ENCODE data around the gene FAM174B.

DNA sequence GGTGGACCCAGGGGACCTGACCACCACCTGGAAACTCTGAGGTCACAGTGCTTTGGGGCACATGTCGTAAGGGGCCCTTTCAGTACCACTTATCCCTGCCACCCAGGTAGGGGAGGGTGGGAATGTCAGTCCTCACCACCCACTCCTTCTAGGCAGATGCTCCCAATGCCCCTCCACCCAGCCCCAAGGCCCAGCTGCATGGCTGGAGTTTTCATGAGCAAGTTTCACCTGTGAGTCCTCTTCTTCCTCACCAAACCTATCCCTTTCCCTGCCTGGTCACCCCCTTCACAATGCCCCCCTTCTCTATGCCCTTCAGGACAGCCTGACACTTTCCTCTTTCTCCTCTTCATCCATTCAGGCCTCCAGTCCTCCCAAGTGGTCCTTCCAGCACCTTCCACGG is 9.8 kb downstream of the FAM174B start:
- TF ChIP-seq TAF1 (IDR thresholded peaks at IDR 0.05; ENCODE audit: low read depth): no peak
- TF ChIP-seq EP300 (IDR thresholded peaks at IDR 0.05; ENCODE audit: borderline replicate concordance): no peak
- TF ChIP-seq ZBTB7A (IDR thresholded peaks at IDR 0.05; ENCODE audit: low read depth): no peak
- TF ChIP-seq, protein P1, sequence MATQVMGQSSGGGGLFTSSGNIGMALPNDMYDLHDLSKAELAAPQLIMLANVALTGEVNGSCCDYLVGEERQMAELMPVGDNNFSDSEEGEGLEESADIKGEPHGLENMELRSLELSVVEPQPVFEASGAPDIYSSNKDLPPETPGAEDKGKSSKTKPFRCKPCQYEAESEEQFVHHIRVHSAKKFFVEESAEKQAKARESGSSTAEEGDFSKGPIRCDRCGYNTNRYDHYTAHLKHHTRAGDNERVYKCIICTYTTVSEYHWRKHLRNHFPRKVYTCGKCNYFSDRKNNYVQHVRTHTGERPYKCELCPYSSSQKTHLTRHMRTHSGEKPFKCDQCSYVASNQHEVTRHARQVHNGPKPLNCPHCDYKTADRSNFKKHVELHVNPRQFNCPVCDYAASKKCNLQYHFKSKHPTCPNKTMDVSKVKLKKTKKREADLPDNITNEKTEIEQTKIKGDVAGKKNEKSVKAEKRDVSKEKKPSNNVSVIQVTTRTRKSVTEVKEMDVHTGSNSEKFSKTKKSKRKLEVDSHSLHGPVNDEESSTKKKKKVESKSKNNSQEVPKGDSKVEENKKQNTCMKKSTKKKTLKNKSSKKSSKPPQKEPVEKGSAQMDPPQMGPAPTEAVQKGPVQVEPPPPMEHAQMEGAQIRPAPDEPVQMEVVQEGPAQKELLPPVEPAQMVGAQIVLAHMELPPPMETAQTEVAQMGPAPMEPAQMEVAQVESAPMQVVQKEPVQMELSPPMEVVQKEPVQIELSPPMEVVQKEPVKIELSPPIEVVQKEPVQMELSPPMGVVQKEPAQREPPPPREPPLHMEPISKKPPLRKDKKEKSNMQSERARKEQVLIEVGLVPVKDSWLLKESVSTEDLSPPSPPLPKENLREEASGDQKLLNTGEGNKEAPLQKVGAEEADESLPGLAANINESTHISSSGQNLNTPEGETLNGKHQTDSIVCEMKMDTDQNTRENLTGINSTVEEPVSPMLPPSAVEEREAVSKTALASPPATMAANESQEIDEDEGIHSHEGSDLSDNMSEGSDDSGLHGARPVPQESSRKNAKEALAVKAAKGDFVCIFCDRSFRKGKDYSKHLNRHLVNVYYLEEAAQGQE (IDR thresholded peaks at IDR 0.05; ENCODE audit: low read depth): no peak
- TF ChIP-seq, protein P2, sequence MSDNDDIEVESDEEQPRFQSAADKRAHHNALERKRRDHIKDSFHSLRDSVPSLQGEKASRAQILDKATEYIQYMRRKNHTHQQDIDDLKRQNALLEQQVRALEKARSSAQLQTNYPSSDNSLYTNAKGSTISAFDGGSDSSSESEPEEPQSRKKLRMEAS (IDR thresholded peaks at IDR 0.05): no peak

All from Ishikawa (cell line).